Lung microvascular endothelial cell (primary cell): ENCODE measurements around the gene ANKRD13C. TPM values are rescaled to one million over a fixed set of nuclear protein-coding genes. Genes with fewer than 3 reads are reported as not detected.
A peak's percentile ranks its signal among the peaks of the same experiment; 100 is the strongest.
"Not testable (repeated sequence)": the region's sequence is repeated elsewhere in the genome, so short reads cannot be mapped to it uniquely, and the experiment has no call there.

Experiments
- DNase-seq, 2 donors: peaks; one replicate each; pipeline versions ENCODE4 v3.0.0 to v3.0.0-alpha.2; 2010; ENCODE audit warnings: low read depth in 2 of 2
- total RNA-seq: library from RNA; depleted of rRNA; stranded (reverse); fragments of >200 nt; gene quantifications from 2 replicates; pipeline ENCODE4 v1.2.1, GENCODE V29; 2014

Gene ANKRD13C, protein sequence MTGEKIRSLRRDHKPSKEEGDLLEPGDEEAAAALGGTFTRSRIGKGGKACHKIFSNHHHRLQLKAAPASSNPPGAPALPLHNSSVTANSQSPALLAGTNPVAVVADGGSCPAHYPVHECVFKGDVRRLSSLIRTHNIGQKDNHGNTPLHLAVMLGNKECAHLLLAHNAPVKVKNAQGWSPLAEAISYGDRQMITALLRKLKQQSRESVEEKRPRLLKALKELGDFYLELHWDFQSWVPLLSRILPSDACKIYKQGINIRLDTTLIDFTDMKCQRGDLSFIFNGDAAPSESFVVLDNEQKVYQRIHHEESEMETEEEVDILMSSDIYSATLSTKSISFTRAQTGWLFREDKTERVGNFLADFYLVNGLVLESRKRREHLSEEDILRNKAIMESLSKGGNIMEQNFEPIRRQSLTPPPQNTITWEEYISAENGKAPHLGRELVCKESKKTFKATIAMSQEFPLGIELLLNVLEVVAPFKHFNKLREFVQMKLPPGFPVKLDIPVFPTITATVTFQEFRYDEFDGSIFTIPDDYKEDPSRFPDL
- total RNA-seq = 15.9 and 23.4 TPM in 2 replicates

DNA sequence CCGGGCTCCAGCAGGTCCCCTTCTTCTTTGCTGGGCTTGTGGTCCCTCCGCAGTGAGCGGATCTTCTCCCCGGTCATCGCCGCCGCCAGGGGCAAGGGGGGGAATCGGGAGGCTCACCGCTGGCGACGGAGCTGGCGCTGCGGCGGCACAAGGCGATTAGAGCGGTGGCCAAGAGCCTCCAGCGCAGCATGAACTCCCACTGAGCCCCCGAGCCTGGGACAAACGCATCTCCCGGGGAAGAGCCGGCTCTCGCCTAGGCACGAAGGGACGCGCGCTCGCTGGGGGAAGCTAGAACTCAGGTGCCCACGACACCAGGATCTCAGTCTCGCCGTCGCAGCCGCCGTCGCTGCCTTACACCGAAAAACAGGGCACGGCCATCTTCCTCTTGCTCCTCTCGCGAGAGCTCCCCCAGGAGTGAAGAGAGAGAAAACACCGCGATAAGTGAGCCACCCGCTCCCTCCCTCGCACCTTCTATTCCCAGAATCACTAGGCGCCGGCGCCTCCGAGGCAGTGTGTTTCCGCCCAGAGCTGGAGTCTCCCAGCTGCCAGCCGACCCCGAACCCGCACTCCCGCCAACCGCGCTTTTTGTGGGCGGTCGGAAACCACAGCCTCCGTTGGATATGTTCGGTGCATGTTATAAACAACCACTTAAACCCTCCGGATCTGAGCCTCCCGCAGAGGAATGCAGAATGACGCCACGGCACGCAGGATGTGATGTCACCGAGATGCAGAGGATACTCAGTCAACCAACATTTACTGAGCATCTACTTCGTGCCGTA lies at the start of gene ANKRD13C:
Gene ANKRD13C, minus strand, starts transcription at position 391 of the 779 bp plus-strand sequence. Its CDS starts 314 bp downstream, at position 77.
- DNase-seq = peak; percentile 96 to 97

GRCh38 chr1:70403759-70404158 lies 49.2 kb upstream of the ANKRD13C start:
- DNase-seq = no peak

- no peak for DNase-seq
Measured at GRCh38 chr1:70401974-70402373, 47.5 kb upstream of the ANKRD13C start.

DNA sequence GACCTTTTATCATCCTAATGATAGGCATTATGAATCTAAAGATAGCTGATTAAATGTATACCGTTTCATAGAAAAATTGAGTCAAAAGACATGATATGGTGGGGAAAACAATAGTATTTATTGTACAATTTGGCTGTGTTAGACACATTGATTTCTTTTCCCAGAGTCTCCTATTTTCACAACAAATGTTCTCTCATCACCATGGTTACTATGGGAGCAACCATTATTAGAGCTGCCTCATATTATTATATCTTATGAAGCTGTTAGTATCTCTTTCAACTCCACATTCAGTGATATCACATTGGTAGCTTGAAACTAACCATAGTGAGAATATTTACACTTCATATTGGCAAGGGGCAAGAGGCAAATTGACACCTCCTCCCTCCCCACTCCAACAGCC lies 45.8 kb upstream of the ANKRD13C start:
- no peak for DNase-seq

DNA sequence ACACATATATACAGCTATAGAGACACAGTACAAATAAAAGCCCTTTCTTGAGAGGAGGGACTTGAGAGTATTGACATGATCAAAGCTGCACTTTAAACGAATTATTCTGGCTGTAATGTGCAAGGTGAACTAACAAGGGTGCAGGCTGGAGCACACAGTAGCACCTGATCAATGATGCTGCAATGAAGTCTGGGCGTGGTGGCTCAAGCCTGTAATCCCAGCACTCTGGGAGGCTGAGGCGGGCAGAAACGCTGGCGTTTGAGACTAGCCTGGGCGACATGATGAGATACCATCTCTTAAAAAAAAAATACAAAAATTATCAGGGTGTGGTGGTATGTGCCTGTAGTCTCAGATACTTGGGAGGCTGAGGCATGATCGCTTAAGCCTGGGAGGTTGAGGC lies 42.5 kb upstream of the ANKRD13C start:
- DNase-seq = no peak

GRCh38 chr1:70396607-70397006 lies 42.1 kb upstream of the ANKRD13C start:
- no peak for DNase-seq

GRCh38 chr1:70392626-70393025 lies 38.1 kb upstream of the ANKRD13C start:
- no peak for DNase-seq

DNA sequence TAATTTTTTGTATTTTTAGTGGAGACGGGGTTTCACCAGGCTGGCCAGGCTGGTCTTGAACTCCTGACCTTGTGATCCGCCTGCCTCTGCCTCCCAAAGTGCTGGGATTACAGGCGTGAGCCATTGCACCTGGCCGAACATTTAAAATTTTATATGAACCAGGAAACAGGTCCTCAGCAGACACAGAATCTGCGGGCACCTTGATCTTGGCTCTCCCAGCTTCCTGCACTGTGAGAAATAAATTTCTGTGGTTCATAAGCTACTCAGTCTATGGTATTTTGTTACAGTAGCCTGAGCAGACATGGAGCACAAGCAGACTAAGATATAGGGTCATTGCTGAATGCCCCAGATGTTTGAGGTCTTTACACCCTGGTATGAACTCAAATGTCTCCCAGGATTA lies 33.0 kb upstream of the ANKRD13C start:
- no peak for DNase-seq

DNA sequence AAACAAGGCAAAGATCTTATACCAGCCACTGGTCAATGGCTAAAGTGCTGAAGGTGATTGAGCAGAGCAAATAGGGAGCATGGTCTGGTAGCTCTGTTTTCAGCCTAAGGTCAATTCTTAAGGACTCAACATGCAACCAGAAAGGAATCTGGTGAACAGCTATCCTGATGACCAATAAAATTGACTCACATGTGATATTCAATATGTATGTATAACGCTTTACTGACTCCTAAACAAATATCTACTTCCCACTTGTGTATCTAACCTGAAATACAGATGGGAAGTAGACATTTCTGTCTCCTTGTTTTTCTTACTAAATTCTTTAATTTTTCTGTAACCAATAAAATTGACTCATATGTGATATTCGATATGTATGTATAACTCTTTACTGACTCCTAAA lies 31.6 kb upstream of the ANKRD13C start:
- no peak for DNase-seq

DNA sequence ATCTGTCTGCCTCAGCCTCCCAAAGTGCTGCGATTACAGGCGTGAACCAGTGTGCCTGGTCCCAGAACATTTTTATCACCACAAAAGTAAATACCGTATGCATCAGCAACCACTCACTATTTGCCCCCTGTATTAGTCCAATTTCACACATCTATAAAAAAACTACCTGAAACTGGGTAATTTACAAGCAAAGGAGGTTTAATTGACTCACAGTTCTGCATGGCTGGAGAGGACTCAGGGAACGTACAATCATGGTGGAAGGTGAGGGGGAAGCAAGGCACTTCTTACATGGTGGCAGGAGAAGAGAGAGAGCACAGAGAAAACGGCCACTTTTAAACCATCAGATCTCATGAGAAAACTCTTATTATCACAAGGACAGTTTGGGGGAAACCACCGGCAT lies 31.0 kb upstream of the ANKRD13C start:
- no peak for DNase-seq

DNA sequence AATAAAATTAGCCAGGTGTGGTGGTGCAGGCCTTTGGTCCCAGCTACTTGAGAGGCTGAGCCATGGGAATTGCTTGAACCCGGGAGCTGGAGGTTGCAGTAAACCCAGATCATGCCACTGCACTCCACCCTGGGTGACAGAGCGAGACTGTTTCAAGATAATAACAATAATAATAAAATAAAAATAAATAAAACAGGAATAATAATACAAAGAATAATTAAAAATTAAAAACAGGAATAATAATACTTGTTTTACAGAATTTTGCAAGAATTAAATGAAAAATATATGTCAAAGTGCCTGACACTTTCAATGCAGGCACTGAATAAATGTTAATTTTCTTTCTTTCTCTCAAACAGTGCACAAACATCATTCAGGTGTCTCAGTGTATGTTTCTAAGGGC lies 30.0 kb upstream of the ANKRD13C start:
- no peak for DNase-seq

GRCh38 chr1:70383483-70383882 lies 29.0 kb upstream of the ANKRD13C start:
- DNase-seq = no peak

GRCh38 chr1:70382682-70383081 lies 28.2 kb upstream of the ANKRD13C start:
- DNase-seq = no peak

DNA sequence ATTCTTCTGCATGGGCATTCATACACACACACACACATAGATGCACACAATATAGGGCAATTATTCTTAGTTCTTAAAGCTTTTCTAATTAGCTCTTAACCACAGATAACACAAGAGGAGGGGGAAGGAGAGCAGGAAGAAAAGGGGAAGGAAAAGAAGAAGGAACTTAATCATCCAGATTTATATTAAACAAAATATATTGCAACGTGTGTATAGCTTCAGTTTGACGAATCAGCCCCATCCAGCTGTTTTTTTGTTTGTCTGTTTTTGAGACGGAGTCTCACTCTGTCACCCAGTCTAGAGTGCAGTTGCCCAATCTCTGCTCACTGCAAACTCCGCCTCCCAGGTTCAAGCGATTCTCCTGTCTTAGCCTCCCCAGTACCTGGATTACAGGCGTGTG lies 21.7 kb upstream of the ANKRD13C start:
- no peak for DNase-seq

DNA sequence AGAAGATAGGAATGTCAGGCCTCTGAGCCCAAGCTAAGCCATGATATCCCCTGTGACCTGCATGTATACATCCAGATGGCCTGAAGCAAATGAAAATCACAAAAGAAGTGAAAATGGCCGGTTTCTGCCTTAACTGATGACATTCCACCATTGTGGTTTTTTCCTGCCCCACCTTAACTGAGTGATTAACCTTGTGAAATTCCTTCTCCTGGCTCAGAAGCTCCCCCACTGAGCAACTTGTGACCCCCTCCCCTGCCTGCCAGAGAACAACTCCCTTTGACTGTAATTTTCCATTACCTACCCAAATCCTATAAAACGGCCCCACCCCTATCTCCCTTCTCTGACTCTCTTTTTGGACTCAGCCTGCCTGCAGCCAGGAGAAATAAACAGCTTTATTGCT lies 19.1 kb upstream of the ANKRD13C start:
- not testable (repeated sequence) for DNase-seq

DNA sequence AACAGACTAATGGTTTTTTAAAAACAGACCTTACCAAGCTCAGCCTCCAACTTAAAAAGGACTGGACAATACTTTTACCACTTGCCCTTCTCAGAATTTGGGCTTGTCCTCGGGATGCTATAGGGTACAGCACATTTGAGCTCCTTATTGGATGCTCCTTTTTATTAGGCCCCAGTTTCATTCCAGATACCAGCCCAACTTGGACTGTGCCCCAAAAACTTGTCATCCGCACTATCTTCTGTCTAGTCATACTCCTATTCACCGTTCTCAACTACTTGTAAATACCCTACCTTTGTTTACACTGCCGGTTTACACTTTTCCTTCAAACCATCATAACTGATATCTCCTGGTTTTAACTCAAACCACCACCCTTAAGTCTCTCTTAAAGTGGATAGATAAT lies 17.9 kb upstream of the ANKRD13C start:
- DNase-seq = no peak

DNA sequence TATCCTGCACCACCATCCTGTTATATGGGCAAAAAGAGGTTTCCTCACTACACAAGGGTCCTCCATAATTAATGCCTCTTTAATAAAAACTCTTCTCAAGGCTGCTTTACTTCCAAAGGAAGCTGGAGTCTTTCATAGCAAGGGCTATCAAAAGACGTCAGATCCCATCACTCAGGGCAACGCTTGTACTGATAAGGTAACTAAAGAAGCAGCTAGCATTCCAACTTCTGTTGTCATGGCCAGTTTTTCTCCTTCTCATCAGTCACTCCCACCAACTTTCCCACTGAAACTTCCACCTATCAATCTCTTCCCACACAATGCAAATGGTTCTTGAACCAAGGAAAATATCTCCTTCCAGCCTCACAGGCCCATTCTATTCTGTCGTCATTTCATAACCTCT lies 17.1 kb upstream of the ANKRD13C start:
- DNase-seq = not testable (repeated sequence)

GRCh38 chr1:70367397-70367796 lies 12.9 kb upstream of the ANKRD13C start:
- DNase-seq = not testable (repeated sequence)

DNA sequence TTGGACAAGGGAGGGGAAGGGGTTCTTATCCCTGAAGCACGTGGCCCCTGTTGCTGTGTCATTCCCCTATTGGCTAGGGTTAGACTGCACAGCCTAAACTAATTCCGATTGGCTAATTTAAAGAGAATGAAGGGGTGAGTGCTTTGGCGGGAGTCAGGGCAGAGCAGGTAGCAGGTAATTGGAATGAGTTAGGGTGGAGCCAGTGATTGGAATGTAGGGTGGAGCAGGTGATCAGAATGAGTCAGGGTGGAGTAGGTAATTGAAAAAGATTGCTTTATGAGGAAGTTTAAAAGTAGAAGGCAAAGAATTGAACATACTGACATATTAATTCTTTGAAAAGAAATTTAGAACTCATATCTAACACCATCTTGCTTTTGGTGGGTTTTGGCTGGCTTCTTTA lies 12.5 kb upstream of the ANKRD13C start:
- DNase-seq = not testable (repeated sequence)

DNA sequence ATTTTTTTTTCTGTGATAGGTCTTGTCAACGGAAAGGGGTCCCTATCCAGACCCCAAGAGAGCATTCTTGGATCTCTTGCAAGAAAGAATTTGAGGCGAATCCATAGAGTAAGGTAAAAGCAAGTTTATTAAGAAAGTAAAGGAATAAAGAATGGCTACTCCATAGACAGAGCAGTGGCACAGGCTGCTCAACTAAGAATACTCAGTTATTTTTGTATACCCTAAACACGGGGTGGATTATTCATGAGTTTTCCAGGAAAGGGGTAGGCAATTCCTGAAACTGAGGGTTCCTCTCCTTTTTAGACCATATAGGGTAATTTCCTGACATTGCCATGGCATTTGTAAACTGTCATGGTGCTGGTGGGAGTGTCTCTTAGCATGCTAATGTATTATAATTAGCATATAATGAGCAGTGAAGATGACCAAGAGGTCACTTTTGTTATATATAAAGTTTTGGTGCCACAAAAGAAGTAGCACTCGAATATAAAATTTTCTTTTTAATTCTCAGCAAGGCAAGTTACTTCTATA lies 12.0 kb upstream of the ANKRD13C start:
- not testable (repeated sequence) for DNase-seq

GRCh38 chr1:70364439-70364838 lies 9.9 kb upstream of the ANKRD13C start:
- no peak for DNase-seq

DNA sequence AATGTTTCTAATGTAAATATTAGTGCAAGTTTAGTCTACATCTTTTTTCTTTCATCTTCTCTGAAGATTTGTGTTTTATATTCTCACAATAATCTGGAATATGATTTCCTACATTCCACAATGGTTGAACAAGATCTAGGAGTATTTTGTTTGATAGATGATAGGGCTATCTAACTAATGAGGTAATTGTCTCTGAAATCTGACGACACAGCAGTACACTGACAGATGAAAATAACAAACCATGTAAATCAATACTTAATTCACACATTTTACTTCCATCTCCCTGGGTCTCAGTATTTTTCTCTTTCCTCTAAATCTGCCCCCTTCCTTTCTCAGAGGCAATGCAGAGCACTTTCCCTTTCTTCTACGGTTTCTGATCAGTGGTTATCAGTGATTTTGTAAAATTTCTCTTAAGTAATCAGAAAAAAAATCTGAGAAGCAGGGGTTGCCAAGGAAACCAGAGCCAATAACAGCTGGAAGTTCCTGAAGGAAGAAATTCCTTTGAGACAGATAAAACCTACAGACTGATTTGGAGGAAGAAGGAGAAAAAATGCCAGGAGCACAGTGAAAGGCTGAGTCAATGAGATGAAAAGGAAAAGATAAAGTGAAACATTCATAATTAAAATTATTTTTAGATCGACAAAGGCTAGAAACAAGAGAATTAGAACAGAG lies 7.3 kb upstream of the ANKRD13C start:
- peak in 1 of 2 donors; percentile 57 for DNase-seq
